Measurements from ENCODE around the gene COL26A1.
"Not testable (repeated sequence)": the region's sequence is repeated elsewhere in the genome, so short reads cannot be mapped to it uniquely, and the experiment has no call there.

Gene COL26A1

GRCh38 chr7:101502466-101503098 lies 139.9 kb downstream of the COL26A1 start:
- FAIRE-seq = no peak

- not testable (repeated sequence) for FAIRE-seq
Measured at GRCh38 chr7:101505510-101505909, 142.8 kb downstream of the COL26A1 start.

GRCh38 chr7:101506531-101506930 lies 143.9 kb downstream of the COL26A1 start:
- no peak for FAIRE-seq

GRCh38 chr7:101507327-101507726 lies 144.7 kb downstream of the COL26A1 start:
- FAIRE-seq = no peak

- FAIRE-seq = no peak
Measured at GRCh38 chr7:101507791-101508252, 145.1 kb downstream of the COL26A1 start.

- FAIRE-seq = no peak
Measured at GRCh38 chr7:101510297-101510696, 147.6 kb downstream of the COL26A1 start.

- FAIRE-seq = no peak
Measured at GRCh38 chr7:101511965-101512364, 149.3 kb downstream of the COL26A1 start.

GRCh38 chr7:101516851-101517250 lies 154.2 kb downstream of the COL26A1 start:
- FAIRE-seq = no peak

- FAIRE-seq = no peak
Measured at GRCh38 chr7:101517304-101517703, 154.6 kb downstream of the COL26A1 start.

- FAIRE-seq = no peak
Measured at GRCh38 chr7:101518336-101518735, 155.7 kb downstream of the COL26A1 start.

- no peak for FAIRE-seq
Measured at GRCh38 chr7:101519324-101520023, 156.8 kb downstream of the COL26A1 start.

- no peak for FAIRE-seq
Measured at GRCh38 chr7:101521430-101521925, 158.8 kb downstream of the COL26A1 start.

GRCh38 chr7:101522021-101522420 lies 159.3 kb downstream of the COL26A1 start:
- no peak for FAIRE-seq

GRCh38 chr7:101527844-101528667 lies 165.4 kb downstream of the COL26A1 start:
- no peak for FAIRE-seq

- FAIRE-seq = no peak
Measured at GRCh38 chr7:101529560-101529959, 166.9 kb downstream of the COL26A1 start.

GRCh38 chr7:101531726-101532357 lies 169.2 kb downstream of the COL26A1 start:
- FAIRE-seq = no peak

GRCh38 chr7:101532400-101533102 lies 169.9 kb downstream of the COL26A1 start:
- no peak for FAIRE-seq

- FAIRE-seq = no peak
Measured at GRCh38 chr7:101533103-101533465, 170.4 kb downstream of the COL26A1 start.

- FAIRE-seq = no peak
Measured at GRCh38 chr7:101534015-101534803, 171.5 kb downstream of the COL26A1 start.

GRCh38 chr7:101534873-101535272 lies 172.2 kb downstream of the COL26A1 start:
- no peak for FAIRE-seq

- FAIRE-seq = no peak
Measured at GRCh38 chr7:101535351-101535751, 172.7 kb downstream of the COL26A1 start.
